GM19043 (cell line): ENCODE data around the gene AK6.
"Not testable (repeated sequence)": the region's sequence is repeated elsewhere in the genome, so short reads cannot be mapped to it uniquely, and the experiment has no call there.

ENCODE experiments used
- ATAC-seq: cut with Tn5 transposase; IDR thresholded peaks from one replicate; pipeline ENCODE4 v1.9.1; 2021; ENCODE audit warnings: low read depth; ENCODE audit not compliant: unreplicated experiment

Gene AK6

GRCh38 chr5:69341520-69342161 is 27.7 kb downstream of the AK6 start:
- ATAC-seq, result no peak

GRCh38 chr5:69335341-69335935 is 33.9 kb downstream of the AK6 start:
- ATAC-seq, result no peak

DNA sequence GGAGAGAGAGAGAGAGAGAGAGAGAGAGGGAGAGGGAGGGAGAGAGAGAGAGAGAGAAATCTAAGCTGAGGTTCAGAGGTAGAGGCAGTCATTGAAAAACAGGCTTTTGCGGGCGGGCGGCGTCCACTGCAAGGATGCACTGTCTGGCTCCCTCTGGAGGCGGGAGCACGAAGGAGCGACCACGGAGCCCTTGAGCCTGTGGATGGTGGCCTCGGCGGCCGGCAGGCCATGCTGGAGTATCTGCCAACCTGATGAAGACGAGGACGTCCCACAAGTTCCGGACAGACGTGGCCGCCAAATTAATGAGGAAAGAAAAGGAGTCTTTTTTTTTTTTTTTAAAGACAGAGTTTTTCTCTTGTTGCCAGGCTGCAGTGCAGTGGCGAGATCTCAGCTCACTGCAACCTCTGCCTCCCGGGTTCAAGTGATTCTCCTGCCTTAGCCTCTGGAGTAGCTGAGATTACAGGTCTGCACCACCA is 34.5 kb downstream of the AK6 start:
- ATAC-seq, result peak; percentile 80

- not testable (repeated sequence) for ATAC-seq
Observed at GRCh38 chr5:69333668-69334315, 35.5 kb downstream of the AK6 start.

- ATAC-seq, result no peak
Observed at GRCh38 chr5:69331528-69332445, 37.5 kb downstream of the AK6 start.

- no peak for ATAC-seq
Observed at GRCh38 chr5:69329905-69330489, 39.3 kb downstream of the AK6 start.

GRCh38 chr5:69326365-69326764 is 43.0 kb downstream of the AK6 start:
- ATAC-seq, result no peak

DNA sequence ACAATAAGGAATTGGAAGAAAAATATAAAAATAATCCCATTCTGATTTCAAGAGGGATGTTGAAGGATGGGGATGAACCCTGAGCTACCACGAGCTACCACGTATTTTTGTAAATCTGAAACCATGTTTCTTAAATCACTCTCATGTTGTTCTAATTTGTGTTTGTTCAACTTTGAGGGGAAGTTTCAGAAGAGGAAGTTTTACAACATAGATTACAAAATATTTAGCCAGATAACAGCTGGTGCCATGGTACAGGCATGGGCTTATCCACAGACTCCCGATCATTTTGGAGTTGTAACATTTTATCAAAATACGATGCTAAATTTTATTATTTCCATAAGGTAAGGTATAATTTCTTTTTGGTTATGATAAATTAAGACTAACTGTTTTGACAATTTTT is 51.9 kb downstream of the AK6 start:
- no peak for ATAC-seq

GRCh38 chr5:69315972-69316371 is 53.3 kb downstream of the AK6 start:
- ATAC-seq, result no peak

- ATAC-seq, result no peak
Observed at GRCh38 chr5:69313428-69313827, 55.9 kb downstream of the AK6 start.

GRCh38 chr5:69312459-69313160 is 56.7 kb downstream of the AK6 start:
- no peak for ATAC-seq

DNA sequence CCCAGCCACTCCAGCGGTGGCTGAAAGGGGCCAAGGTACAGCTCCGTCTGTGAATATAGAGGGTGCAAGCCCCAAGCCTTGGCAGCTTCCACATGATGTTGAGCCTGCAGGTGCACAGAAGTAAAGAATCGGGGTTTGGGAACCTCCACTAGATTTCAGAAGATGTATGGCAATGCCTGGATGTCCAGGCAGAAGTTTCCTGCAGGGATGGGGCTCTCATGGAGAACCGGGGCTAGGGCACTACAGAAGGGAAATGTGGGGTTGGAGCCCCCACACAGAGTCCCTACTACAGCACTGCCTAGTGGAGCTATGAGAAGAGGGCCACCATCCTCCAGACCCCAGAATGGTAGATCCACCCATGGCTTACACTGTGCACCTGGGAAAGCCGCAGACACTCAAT is 59.9 kb downstream of the AK6 start:
- ATAC-seq, result no peak

GRCh38 chr5:69308046-69308553 is 61.2 kb downstream of the AK6 start:
- ATAC-seq, result no peak

DNA sequence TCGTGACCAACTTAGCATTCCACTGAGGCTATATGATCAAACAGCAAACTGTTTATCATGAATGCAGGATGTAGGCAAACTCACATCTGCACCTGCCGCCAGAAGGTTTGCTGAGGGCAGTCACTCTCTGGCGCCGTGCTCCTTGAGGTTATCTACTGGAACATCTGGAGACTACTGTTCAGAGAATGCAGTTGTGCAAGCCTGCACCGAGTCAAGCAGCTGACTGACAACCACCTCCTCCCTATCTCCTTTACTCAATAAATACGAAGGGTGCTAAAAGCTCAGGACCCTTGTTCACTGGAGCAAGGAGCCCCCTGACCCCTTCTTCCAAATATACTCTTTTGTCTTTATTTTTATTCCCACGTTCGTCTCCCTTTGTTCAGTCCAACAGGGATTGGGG is 63.8 kb downstream of the AK6 start:
- ATAC-seq, result no peak
